K562 (cell line): ENCODE measurements around the gene CACNA1C. TPM values are rescaled to one million over a fixed set of nuclear protein-coding genes. Genes with fewer than 3 reads are reported as not detected.

Source experiments
- ATAC-seq: fragments of 200-7000 bp; cut with Tn5 transposase; 3 replicates; pipeline ENCODE4 v1.9.1; 2020; ENCODE audit warnings: moderate library complexity
- BruUV-seq: library from RNA; stranded (reverse); fragments of 400-500 nt; replicated peaks from 2 replicates; lab custom pipeline; 2021; lab: Mats Ljungman, UMichigan
- CTCF ChIA-PET: fragments of 300-600 bp; formaldehyde crosslinking; extraction: SDS; loops from one replicate; lab custom pipeline; 2021; ENCODE audit warnings: low intra/inter-chr PET ratio; lab: Yijun Ruan, JAX
- POLR2A ChIA-PET: fragments of 300-600, 350-650 bp; sonication (Branson Sonifier 250); formaldehyde crosslinking; extraction: SDS; loops from one replicate; lab custom pipeline; 2021; ENCODE audit warnings: antibody characterized with exemption, inconsistent platforms; lab: Yijun Ruan, JAX
- DNase-seq, 4 experiments: peaks; one replicate each; pipeline versions ENCODE4 v3.0.0 to v3.0.0-alpha.2; 2011 to 2018; ENCODE audit warnings: low spot score in 3 of 4, mixed read lengths in 3 of 4; ENCODE audit errors: extremely low read depth in 1 of 4
- FAIRE-seq: peaks from 2 replicates; lab custom pipeline; 2011; peaks lifted over from hg19 to GRCh38; lab: Jason Lieb, UNC
- H2AFZ ChIP-seq: 2 replicates; pipeline ENCODE4 v1.6.0; 2011; ENCODE audit warnings: low read depth, low read length, control low read depth, inconsistent platforms
- H3K27ac ChIP-seq: fragments of 200-600 bp; 3 replicates; pipeline ENCODE4 v1.8.0; 2011; ENCODE audit warnings: low read depth, mild to moderate bottlenecking, control low read depth, inconsistent platforms, low read length, moderate library complexity, mixed read lengths; ENCODE audit errors: extremely low read depth
- H3K27me3 ChIP-seq, 2 experiments: fragments of 300-600 bp in 1 of 2; 2 replicates in 1 of 2; 3 replicates in 1 of 2; pipeline versions ENCODE4 v1.6.0 to v1.8.0; 2011; ENCODE audit warnings: inconsistent platforms in 2 of 2, low read length in 2 of 2, mild to moderate bottlenecking in 1 of 2, mixed read lengths in 1 of 2, moderate library complexity in 1 of 2; ENCODE audit not compliant: control insufficient read depth in 2 of 2, insufficient read depth in 2 of 2
- H3K36me3 ChIP-seq: fragments of 300-600 bp; 3 replicates; pipeline ENCODE4 v1.8.0; 2011; ENCODE audit warnings: mild to moderate bottlenecking, low read length, inconsistent platforms; ENCODE audit not compliant: control insufficient read depth, insufficient read depth
- H3K4me1 ChIP-seq, 2 experiments: fragments of 200-600 bp in 1 of 2; replicated peaks in 1 of 2; 2 replicates in 1 of 2; 3 replicates in 1 of 2; pipeline versions ENCODE4 v1.5.1 to v1.8.0; 2011; ENCODE audit warnings: inconsistent platforms in 2 of 2, low read length in 2 of 2, mild to moderate bottlenecking in 1 of 2, mixed read lengths in 1 of 2, moderate library complexity in 1 of 2; ENCODE audit not compliant: control insufficient read depth in 2 of 2, insufficient read depth in 2 of 2
- H3K4me2 ChIP-seq: 2 replicates; pipeline ENCODE4 v1.6.1; 2011; ENCODE audit warnings: low read length, control low read depth, inconsistent platforms, mixed read lengths; ENCODE audit not compliant: insufficient read depth
- H3K4me3 ChIP-seq: fragments of 200-600 bp; sonication (generic), shearing (Covaris generic); 2 replicates; pipeline ENCODE4 v1.5.1; 2016; ENCODE audit warnings: control low read depth, inconsistent platforms
- H3K79me2 ChIP-seq: fragments of 200-600 bp; 3 replicates; pipeline ENCODE4 v1.8.0; 2011; ENCODE audit warnings: low read length, inconsistent platforms; ENCODE audit not compliant: control insufficient read depth, insufficient read depth
- H3K9ac ChIP-seq, 2 experiments: 2 replicates each; pipeline versions ENCODE4 v1.6.0 to v1.6.1; 2011; ENCODE audit warnings: low read depth in 2 of 2, low read length in 2 of 2, control low read depth in 1 of 2, inconsistent platforms in 1 of 2, mild to moderate bottlenecking in 1 of 2, mixed read lengths in 1 of 2; ENCODE audit not compliant: insufficient read depth in 1 of 2
- H3K9me1 ChIP-seq: one replicate; pipeline ENCODE4 v1.6.0; 2011; ENCODE audit warnings: inconsistent platforms, mild to moderate bottlenecking, low read length, moderate library complexity; ENCODE audit not compliant: control insufficient read depth, insufficient read depth
- H3K9me3 ChIP-seq: replicated peaks from 2 replicates; pipeline ENCODE4 v1.5.1; 2011; ENCODE audit warnings: low read depth, low read length, inconsistent platforms; ENCODE audit not compliant: control insufficient read depth, insufficient read depth
- H4K20me1 ChIP-seq: replicated peaks from 2 replicates; pipeline ENCODE4 v1.6.1; 2011; ENCODE audit warnings: low read length, inconsistent platforms, mixed read lengths; ENCODE audit not compliant: control insufficient read depth, insufficient read depth
- DACH1 ChIP-seq: fragments of 450-650 bp; IDR thresholded peaks from 2 replicates; pipeline ENCODE4 v1.6.1; 2018; ENCODE audit not compliant: partially characterized antibody
- HNRNPLL ChIP-seq: fragments of 200-400 bp; formaldehyde crosslinking; IDR thresholded peaks from 2 replicates; pipeline ENCODE4 v1.6.1; 2017; ENCODE audit warnings: low read length, low read depth, mild to moderate bottlenecking; ENCODE audit not compliant: poor library complexity, severe bottlenecking
- KAT2B ChIP-seq: IDR thresholded peaks from one replicate; pipeline ENCODE4 v1.6.1; 2012; ENCODE audit warnings: low read depth, mild to moderate bottlenecking, control low read depth, inconsistent platforms, low read length, moderate library complexity
- KAT7 ChIP-seq: sonication (generic); formaldehyde crosslinking; IDR thresholded peaks from 2 replicates; pipeline ENCODE4 v1.8.0; 2022; ENCODE audit warnings: missing genetic modification reagents, mild to moderate bottlenecking, borderline replicate concordance
- MTA3 ChIP-seq: fragments of 450-650 bp; formaldehyde crosslinking; IDR thresholded peaks from 2 replicates; pipeline ENCODE4 v1.6.1; 2017; ENCODE audit warnings: mild to moderate bottlenecking, borderline replicate concordance
- NFRKB ChIP-seq: fragments of 450-650 bp; IDR thresholded peaks from 2 replicates; pipeline ENCODE4 v1.6.1; 2016; ENCODE audit warnings: low read depth
- YBX1 ChIP-seq: fragments of 450-650 bp; IDR thresholded peaks from 2 replicates; pipeline ENCODE4 v1.7.1; 2016; ENCODE audit warnings: mild to moderate bottlenecking
- ZNF696 ChIP-seq: fragments of 250-450 bp; sonication (Bioruptor Pico); conservative IDR thresholded peaks from 2 replicates; pipeline ENCODE4 v1.4.0; 2020; ENCODE audit warnings: mild to moderate bottlenecking, moderate library complexity
- WGBS: fragments of 100-300 bp; shearing (Covaris generic); methylation state at CpG from one replicate; pipeline ENCODE4 v1.1.6; 2016; ENCODE audit warnings: low coverage, mixed read lengths; ENCODE audit not compliant: insufficient coverage; ENCODE audit errors: missing lambda C conversion rate; 5-methylcytosine and 5-hydroxymethylcytosine counted together
- in situ Hi-C: fragments of 300-500 bp; cut with MboI; formaldehyde crosslinking; loops from 4 replicates; pipeline ENCODE4 v1.15.0; 2018; ENCODE audit warnings: inconsistent platforms, mixed read lengths
- intact Hi-C: fragments of 100-400 bp; cut with micrococcal nuclease; formaldehyde crosslinking; loops from 2 replicates; pipeline ENCODE4 v1.14.2; 2022
- polyA plus RNA-seq, 8 experiments: library from polyadenylated mRNA; depleted of rRNA in 4 of 8; stranded (reverse) in 5 of 8; unstranded in 3 of 8; fragments of >200 nt; fragmentation: Nextera tagmentation in 2 of 8; fragmentation: Illumina TruSeq in 1 of 8; extraction: Ambion mirVana in 2 of 8; extraction: Trizol in 1 of 8; gene quantifications; 2 replicates each; pipeline versions ENCODE4 v1.2.1 to v1.2.3, GENCODE V29; 2011 to 2014; ENCODE audit warnings: inconsistent platforms in 1 of 8, missing spikeins in 1 of 8
- total RNA-seq, 7 experiments: library from RNA; depleted of rRNA in 6 of 7; stranded (reverse); fragments of >200 nt in 6 of 7; fragmentation: Illumina TruSeq in 2 of 7; extraction: Trizol in 2 of 7; gene quantifications; 2 replicates each; pipeline versions ENCODE4 v1.2.1 to v1.2.3, GENCODE V29; 2011 to 2021; ENCODE audit warnings: low replicate concordance in 1 of 7

Gene CACNA1C
- total and polyA plus RNA-seq, 9 of the 15 experiments (the other 6 are each of a cell fraction or from before 2014, with no cell fraction given), result not detected

GRCh38 chr12:2192231-2192630 lies 139.4 kb downstream of the CACNA1C start:
- WGBS, result 13% methylated on average over 10 of the region's 10 CpGs
- Histone ChIP-seq H3K79me2 (no peaks in the 10 kb centered on the region), H3K4me3 (no peak overlapping the region), H2AFZ (no peak overlapping the region), H3K4me1 (no peaks in the 10 kb centered on the region; a peak in 1 of 5 replicates), H3K27ac (no peak overlapping the region), H4K20me1 (no peaks in the 10 kb centered on the region), H3K27me3 (peaks cover 2 to 22% of the 10 kb centered on the region in 2 experiments; a peak in 2 of 5 replicates), H3K4me2 (no peak overlapping the region), H3K36me3 (no peaks in the 10 kb centered on the region), H3K9me1 (no peaks in the 10 kb centered on the region), H3K9me3 (no peaks in the 10 kb centered on the region), H3K9ac (no peak overlapping the region)
- FAIRE-seq, result no peak
- no TSS peak for BruUV-seq
- in situ Hi-C loops, result no loop called here
- POLR2A ChIA-PET, result no interaction called here
- no peak for DNase-seq
- intact Hi-C loops, result no loop called here
- ATAC-seq, result no peak
- TF ChIP-seq DACH1 (no peak), ZNF696 (CRISPR knock-in tag) (no peak), KAT2B (no peak), MTA3 (no peak), KAT7 (CRISPR knock-in tag) (no peak), YBX1 (no peak), NFRKB (no peak), HNRNPLL (no peak)
- CTCF ChIA-PET, result no interaction called here
